ENCODE measurements around the gene NTRK1.
A peak's percentile ranks its signal among the peaks of the same experiment; 100 is the strongest.

NTRK1 gene

GRCh38 chr1:156883919-156884318, 23.3 kb downstream of the NTRK1 start:
- no peak for DNase-seq

- DNase-seq, result no peak
Measured at GRCh38 chr1:156884560-156885184, 24.0 kb downstream of the NTRK1 start.

GRCh38 chr1:156885314-156885713, 24.6 kb downstream of the NTRK1 start:
- no peak for DNase-seq

DNA sequence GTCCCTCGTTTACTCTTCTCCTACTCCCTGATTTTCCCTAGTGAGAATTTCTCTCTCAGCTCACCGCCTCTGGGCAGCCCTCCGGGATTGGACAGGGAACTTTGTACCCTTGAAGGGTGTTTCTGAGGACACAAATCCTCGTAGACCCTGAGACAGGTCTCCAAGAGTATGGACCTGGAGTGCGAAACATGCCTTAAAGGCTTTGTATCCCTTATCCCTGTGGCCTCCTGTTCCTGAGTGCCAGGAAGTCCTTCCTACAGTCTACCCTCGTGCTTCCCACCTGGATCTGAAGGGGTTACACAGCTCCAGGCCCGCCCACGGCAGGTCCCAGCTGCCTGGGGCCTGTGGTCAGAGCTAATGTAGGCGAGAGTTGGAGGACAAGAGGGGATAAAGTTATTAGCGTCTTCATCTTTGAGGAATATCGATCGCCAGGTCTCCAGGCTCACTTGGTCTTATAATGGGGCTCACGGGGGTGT, 25.3 kb downstream of the NTRK1 start:
- DNase-seq, result no peak

DNA sequence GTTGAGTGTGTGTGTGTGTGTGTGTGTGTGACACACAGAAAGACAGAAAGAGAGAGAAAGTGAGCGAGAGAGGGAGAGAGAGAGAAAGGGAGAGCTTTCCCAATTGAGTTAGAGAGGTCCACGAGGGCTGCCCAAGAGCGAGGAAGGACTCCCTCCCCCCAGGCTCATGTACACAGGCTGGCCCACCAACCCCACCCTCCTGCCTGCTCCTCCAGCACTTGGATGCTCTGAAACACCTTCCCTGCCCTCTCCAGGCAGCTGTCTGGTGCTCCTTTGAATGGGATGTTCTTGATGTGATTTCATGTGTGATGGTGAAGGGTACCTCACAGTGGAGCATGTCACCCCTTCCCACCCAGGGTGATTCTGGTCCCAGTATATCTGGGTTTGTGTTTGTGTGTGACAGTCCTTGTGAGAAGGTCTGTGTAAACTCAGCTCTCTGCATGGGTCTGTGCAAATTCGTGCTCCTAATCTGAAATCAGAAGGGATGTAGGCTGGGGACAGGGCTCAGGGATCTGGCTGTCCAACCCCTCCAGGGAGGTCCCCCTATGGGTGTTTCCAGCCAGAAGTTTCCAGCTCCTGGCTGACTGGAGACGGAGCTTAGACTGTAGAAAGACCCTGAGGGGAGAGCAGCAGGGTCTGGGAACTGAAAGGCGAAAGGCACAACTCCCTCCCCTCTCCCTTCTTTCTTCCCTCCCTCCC, 26.1 kb downstream of the NTRK1 start:
- DNase-seq, result no peak

DNA sequence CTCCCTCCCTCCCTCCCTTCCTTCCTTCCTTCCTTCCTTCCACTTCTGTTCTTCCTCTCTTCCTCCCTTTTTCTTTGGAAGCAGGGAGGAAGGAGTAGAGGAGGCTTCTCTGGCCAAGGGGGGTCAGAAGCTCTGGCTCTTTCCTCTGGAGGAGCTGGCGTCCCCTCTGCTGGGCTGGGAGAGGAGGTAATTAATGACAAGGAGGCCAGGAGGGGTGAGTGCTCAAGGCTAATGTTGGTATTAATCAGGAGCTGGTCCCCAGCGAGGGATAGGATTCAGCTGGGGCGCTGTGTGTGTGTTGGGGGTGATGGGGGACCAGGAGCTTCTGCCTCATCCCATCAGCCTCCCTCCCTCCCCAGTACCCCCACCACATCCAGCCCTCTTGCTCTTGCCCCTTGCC, 26.7 kb downstream of the NTRK1 start:
- DNase-seq, result no peak

DNA sequence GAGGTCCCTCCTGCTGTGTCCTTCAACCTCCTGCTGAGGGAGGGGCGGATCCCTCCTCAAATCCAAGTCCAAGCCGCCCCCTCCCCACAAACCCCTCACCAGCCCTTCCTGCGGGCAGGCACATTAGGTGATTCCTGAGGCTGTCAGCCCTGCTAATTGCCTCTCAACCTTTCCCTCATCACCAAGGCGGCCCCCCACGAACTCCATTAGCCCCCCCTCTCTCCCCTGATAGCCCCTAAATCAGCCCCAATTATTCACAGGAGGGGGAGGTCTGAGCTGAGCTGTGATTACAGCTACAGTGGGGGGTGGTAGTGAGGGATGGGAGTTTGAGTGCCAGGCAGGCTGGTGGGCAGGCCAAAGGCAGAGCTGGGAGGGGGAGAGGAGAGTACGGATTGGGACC, 27.1 kb downstream of the NTRK1 start:
- DNase-seq, result no peak

DNA sequence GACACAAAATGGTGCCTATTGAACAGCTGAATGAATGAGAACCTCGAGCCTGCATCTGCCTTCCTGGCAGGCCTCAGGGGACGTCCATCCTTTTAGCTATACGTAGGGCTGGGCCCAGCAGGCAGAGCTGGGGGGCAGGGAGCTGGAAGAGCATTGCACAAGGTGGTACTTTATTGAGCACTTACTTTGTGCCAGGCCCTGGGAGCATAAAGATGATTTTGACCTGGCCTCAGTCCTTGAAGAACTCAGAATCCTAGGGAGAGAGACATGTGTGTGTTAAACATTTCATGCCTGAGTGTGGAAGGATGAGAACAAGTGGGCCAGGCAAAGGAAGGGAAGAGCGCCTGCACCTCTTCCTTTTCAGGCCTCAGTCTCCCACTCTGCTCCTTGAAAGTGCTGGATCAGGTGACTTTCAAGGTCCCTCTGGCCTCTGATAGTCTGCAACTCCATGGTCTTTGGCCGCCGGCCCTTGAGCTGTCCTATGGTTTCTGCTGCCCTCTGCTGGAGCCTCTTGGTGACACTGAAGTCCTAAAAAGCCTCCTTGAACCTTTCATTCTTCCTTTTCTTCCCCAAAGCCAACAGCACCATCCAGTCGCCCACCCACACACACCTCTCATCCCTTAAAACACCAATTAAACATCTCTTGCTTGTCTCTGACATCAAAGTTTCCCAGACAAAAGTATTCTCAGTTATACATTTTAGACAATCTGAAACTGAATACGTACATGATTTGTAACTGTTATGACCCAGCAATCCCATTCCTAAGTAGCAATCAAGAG, 29.3 kb downstream of the NTRK1 start:
- DNase-seq, result peak; percentile 72

DNA sequence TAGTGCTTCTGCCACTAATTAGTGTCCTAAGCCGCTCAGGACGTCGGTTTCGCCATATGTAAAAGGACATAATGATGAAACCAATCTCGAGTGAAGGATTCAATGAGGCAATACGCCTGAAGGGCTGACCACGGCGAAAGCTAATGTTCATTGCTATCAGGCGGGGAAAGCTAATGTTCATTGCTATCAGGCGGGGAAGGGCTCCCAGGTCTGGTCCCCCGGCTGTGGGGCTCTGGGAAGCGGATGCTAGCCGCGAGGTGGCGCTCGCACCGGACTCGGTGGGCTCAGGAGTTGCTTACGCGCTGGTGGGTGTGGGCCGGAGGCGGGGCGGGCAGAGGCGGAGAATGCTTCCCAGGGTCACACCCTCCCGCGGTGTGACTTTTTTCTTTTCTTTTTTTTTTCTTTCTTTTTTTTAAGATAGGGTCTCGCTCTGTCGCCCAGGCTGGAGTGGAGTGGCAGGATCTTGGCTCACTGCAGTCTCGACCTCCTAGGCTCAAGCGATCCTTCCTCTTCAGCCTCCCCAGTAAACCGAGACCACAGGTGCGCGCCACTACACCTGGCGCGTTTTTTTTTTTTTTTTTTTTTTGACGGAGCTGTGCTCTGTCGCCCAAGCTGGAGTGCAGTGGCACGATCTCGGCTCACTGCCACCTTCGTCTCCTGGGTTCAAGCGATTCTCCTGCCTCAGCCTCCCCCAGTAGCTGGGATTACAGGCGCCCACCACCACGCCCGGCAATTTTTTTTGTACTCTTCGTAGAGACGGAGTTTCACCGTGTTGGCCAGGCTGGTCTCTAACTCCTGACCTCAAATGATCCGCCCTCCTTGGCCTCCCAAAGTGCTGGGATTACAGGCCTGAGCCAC, 31.8 kb downstream of the NTRK1 start:
- DNase-seq, result peak; percentile 76

GRCh38 chr1:156893048-156893953, 32.6 kb downstream of the NTRK1 start, which contains the start of gene PEAR1:
Gene PEAR1 (plus strand): TSS chr1:156893718. CDS start chr1:156903927, 10,209 bp downstream.
- no peak for DNase-seq

- DNase-seq, result no peak
Measured at GRCh38 chr1:156894001-156894400, 33.3 kb downstream of the NTRK1 start.

GRCh38 chr1:156894711-156895454, 34.2 kb downstream of the NTRK1 start:
- no peak for DNase-seq

- no peak for DNase-seq
Measured at GRCh38 chr1:156895455-156895812, 34.8 kb downstream of the NTRK1 start.

DNA sequence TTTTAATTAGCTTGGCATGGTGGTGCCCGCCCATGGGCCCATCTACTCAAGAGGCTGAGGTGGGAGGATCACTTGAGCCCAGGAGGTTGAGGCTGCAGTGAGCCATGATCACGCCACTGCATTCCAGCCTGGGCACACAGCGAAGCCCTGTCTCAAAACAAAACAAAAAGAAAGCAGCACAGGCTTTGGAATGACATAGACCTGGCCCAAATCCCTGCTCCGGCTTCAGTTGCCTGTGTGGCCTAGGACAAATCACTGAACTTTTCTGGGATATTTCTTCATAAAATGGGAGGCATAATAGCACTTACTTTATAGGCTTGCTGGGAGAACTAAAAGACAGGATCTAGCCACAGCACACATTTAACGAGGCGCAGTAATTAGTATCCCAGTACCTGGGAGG, 35.3 kb downstream of the NTRK1 start:
- DNase-seq, result no peak

- DNase-seq, result peak; percentile 94
Measured at GRCh38 chr1:156896490-156897033, 35.9 kb downstream of the NTRK1 start.

GRCh38 chr1:156897078-156897825, 36.6 kb downstream of the NTRK1 start:
- peak; percentile 52 for DNase-seq

DNA sequence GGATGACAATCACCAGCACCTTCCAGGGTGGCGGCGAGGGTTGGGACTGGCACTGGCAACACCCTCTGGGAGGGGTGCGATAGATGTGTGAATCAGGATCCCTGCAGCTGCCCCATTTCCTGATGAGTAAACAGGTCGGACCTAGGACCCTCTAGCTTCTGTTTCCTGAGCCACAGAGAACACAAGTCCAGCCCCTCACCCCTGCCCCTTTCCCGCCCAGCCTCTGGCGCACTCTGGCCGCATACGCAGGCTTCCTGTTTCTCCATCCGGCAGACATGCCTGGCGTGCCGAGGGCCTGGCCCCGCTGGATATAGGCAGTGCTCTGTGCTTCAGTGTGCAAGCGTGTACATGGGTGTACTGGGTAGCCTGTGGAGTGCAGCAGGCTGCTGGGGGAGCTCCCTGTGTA, 37.5 kb downstream of the NTRK1 start:
- DNase-seq, result peak; percentile 21

DNA sequence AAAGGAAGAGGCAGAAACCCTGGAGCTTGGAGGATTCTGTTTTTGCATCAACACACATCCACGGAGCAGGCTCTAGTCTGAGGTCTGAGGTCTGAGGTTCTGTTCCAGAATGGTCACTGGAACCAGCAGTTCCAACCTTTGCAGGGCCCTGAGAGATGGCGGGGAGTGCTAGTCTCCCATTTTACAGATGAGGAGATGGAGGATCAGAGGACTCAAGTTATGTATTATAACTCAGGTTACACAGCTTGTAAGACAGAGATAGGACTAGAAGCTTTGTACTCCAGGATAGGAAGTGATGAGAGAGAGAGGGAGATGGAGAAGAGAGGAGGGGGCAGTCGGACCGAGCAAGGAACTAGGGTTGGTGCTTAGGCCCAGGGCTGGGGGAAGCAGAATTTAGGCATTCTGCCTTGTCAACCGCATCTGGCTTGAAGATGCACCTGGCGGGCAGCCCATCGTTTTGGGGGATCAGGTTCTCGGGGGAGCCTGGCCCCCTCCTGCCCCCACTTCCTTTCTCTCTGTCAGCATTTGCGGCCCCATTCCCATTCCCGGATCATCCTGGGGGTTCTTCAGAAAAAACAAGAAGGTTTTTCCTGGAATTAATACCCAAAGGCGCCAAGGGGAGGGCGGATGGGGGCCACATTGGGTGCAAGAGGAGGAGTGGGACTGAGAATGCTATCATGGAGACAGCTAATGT, 38.5 kb downstream of the NTRK1 start:
- DNase-seq, result no peak

All from HCEC 1CT (cell line).